ENCODE results near the gene NCAM1.

- TF ChIP-seq, protein P1, sequence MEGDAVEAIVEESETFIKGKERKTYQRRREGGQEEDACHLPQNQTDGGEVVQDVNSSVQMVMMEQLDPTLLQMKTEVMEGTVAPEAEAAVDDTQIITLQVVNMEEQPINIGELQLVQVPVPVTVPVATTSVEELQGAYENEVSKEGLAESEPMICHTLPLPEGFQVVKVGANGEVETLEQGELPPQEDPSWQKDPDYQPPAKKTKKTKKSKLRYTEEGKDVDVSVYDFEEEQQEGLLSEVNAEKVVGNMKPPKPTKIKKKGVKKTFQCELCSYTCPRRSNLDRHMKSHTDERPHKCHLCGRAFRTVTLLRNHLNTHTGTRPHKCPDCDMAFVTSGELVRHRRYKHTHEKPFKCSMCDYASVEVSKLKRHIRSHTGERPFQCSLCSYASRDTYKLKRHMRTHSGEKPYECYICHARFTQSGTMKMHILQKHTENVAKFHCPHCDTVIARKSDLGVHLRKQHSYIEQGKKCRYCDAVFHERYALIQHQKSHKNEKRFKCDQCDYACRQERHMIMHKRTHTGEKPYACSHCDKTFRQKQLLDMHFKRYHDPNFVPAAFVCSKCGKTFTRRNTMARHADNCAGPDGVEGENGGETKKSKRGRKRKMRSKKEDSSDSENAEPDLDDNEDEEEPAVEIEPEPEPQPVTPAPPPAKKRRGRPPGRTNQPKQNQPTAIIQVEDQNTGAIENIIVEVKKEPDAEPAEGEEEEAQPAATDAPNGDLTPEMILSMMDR (IDR thresholded peaks at IDR 0.05) = no peak
- no peak for TF ChIP-seq POLR2AphosphoS5 (IDR thresholded peaks at IDR 0.05)
These were observed 177.5 kb downstream of the NCAM1 start for GRCh38 chr11:113138731-113139130.
